Neural cell (in vitro differentiated cells): Measurements from ENCODE around the gene CDC16. TPM values are rescaled to one million over a fixed set of nuclear protein-coding genes. Genes with fewer than 3 reads are reported as not detected.

Source experiments
- H2AFZ ChIP-seq: fragments of 200-600, 300-800 bp; sonication (generic), shearing (Covaris generic); 2 replicates; pipeline ENCODE4 v1.6.0; 2014; ENCODE audit warnings: low read depth, mild to moderate bottlenecking, antibody characterized with exemption, low read length, moderate library complexity
- H3F3A ChIP-seq: fragments of 200-600 bp; shearing (Covaris generic); 2 replicates; pipeline ENCODE4 v1.6.1; 2016; ENCODE audit warnings: mild to moderate bottlenecking, moderate library complexity, mixed read lengths, antibody characterized with exemption, low read length; ENCODE audit not compliant: insufficient read depth, poor library complexity, severe bottlenecking
- H3K27ac ChIP-seq: fragments of 200-600, 300-800 bp; sonication (generic), shearing (Covaris generic); 2 replicates; pipeline ENCODE4 v1.5.1; 2014; ENCODE audit warnings: mild to moderate bottlenecking, low read length, moderate library complexity
- H3K27me3 ChIP-seq: fragments of 300-800, 200-600 bp; sonication (generic), shearing (Covaris generic); 2 replicates; pipeline ENCODE4 v1.6.0; 2014; ENCODE audit warnings: mild to moderate bottlenecking, low read depth, low read length, moderate library complexity; ENCODE audit not compliant: insufficient read depth
- H3K36me3 ChIP-seq: fragments of 300-800, 200-600 bp; sonication (generic), shearing (Covaris generic); 2 replicates; pipeline ENCODE4 v1.5.1; 2014; ENCODE audit warnings: mild to moderate bottlenecking, antibody characterized with exemption, low read length, moderate library complexity; ENCODE audit not compliant: insufficient read depth
- H3K4me2 ChIP-seq: fragments of 300-800, 200-600 bp; sonication (generic), shearing (Covaris generic); 2 replicates; pipeline ENCODE4 v1.6.0; 2014; ENCODE audit warnings: mild to moderate bottlenecking, low read length
- H3K4me3 ChIP-seq: fragments of 300-800, 200-600 bp; sonication (generic), shearing (Covaris generic); 2 replicates; pipeline ENCODE4 v1.5.1; 2014; ENCODE audit warnings: mild to moderate bottlenecking, low read length, moderate library complexity
- H3K79me2 ChIP-seq: fragments of 200-600 bp; shearing (Covaris generic); replicated peaks from 2 replicates; pipeline ENCODE4 v1.6.0; 2014; ENCODE audit warnings: mild to moderate bottlenecking, low read length, moderate library complexity; ENCODE audit not compliant: insufficient read depth
- H3K9ac ChIP-seq: fragments of 300-800, 200-600 bp; sonication (generic), shearing (Covaris generic); 2 replicates; pipeline ENCODE4 v1.6.1; 2016; ENCODE audit warnings: mild to moderate bottlenecking, low read length, mixed read lengths
- H3K9me2 ChIP-seq: fragments of 200-600 bp; shearing (Covaris generic); 2 replicates; pipeline ENCODE4 v1.6.1; 2016; ENCODE audit warnings: mild to moderate bottlenecking, low read length, mixed read lengths; ENCODE audit not compliant: insufficient read depth
- H3K9me3 ChIP-seq: fragments of 200-600, 300-800 bp; sonication (generic), shearing (Covaris generic); 2 replicates; pipeline ENCODE4 v1.6.1; 2016; ENCODE audit warnings: mild to moderate bottlenecking, mixed run types, low read length, moderate library complexity, mixed read lengths
- H4K20me1 ChIP-seq: fragments of 200-600 bp; shearing (Covaris generic); 2 replicates; pipeline ENCODE4 v1.6.1; 2016; ENCODE audit warnings: mild to moderate bottlenecking, mixed run types; ENCODE audit not compliant: insufficient read depth
- CTCF ChIP-seq: fragments of 450-650 bp; IDR thresholded peaks from 2 replicates; pipeline ENCODE4 v1.5.1; 2014; ENCODE audit warnings: antibody characterized with exemption, mild to moderate bottlenecking, moderate library complexity; ENCODE audit not compliant: poor library complexity, severe bottlenecking
- EP300 ChIP-seq: fragments of 450-650 bp; conservative IDR thresholded peaks from 2 replicates; pipeline ENCODE4 v1.6.1; 2014; ENCODE audit warnings: antibody characterized with exemption, mild to moderate bottlenecking, moderate library complexity; ENCODE audit not compliant: poor library complexity, severe bottlenecking
- EZH2 ChIP-seq: fragments of 200-600, 300-800 bp; shearing (Covaris generic), sonication (generic); IDR thresholded peaks from 2 replicates; pipeline ENCODE4 v1.6.1; 2014; ENCODE audit warnings: antibody characterized with exemption, low read length, borderline replicate concordance, mild to moderate bottlenecking; ENCODE audit not compliant: insufficient read depth, poor library complexity, severe bottlenecking
- MXI1 ChIP-seq: fragments of 450-650 bp; conservative IDR thresholded peaks from 2 replicates; pipeline ENCODE4 v1.6.1; 2014; ENCODE audit warnings: antibody characterized with exemption, mild to moderate bottlenecking; ENCODE audit not compliant: poor library complexity, severe bottlenecking
- POLR2AphosphoS5 ChIP-seq: IDR thresholded peaks from 2 replicates; pipeline ENCODE4 v1.6.1; 2012
- RAD21 ChIP-seq: fragments of 450-650 bp; conservative IDR thresholded peaks from 2 replicates; pipeline ENCODE4 v1.6.1; 2014; ENCODE audit warnings: antibody characterized with exemption, mild to moderate bottlenecking, moderate library complexity
- REST ChIP-seq: IDR thresholded peaks from 2 replicates; pipeline ENCODE4 v1.6.1; 2012; ENCODE audit warnings: borderline replicate concordance
- SMC3 ChIP-seq: fragments of 450-650 bp; conservative IDR thresholded peaks from 2 replicates; pipeline ENCODE4 v1.6.1; 2014; ENCODE audit warnings: antibody characterized with exemption, mild to moderate bottlenecking, moderate library complexity; ENCODE audit not compliant: poor library complexity
- TAF1 ChIP-seq: IDR thresholded peaks from 2 replicates; pipeline ENCODE4 v1.6.1; 2012; ENCODE audit warnings: low read depth
- polyA plus RNA-seq: library from polyadenylated mRNA; depleted of rRNA; stranded (reverse); fragments of >200 nt; gene quantifications from 2 replicates; pipeline ENCODE4 v1.2.3, GENCODE V29; 2014

CDC16 gene
- polyA plus RNA-seq, 1 donor from 2014 or later, result 78.4 TPM

GRCh38 chr13:114230117-114230516 lies 4.6 kb upstream of the CDC16 start (continued):
- TF ChIP-seq REST (no peak), EP300 (no peak)

- H3K27ac ChIP-seq, result no peak overlapping the region
- no peak overlapping the region for H2AFZ ChIP-seq
- no peaks in the 10 kb centered on the region for H3K36me3 ChIP-seq
- no peak overlapping the region for H3K4me2 ChIP-seq
- H3K9me2 ChIP-seq, result no peaks in the 10 kb centered on the region
- no peaks in the 10 kb centered on the region for H3K27me3 ChIP-seq
- H3K9ac ChIP-seq, result no peak overlapping the region
- H3F3A ChIP-seq, result no peaks in the 10 kb centered on the region
- peaks cover 6% of the 10 kb centered on the region for H3K79me2 ChIP-seq
- H4K20me1 ChIP-seq, result no peaks in the 10 kb centered on the region
- TF ChIP-seq REST (no peak), MXI1 (no peak), RAD21 (no peak)
- no peak overlapping the region for H3K4me3 ChIP-seq
- no peaks in the 10 kb centered on the region for H3K9me3 ChIP-seq
These were observed 4.1 kb upstream of the CDC16 start for GRCh38 chr13:114230575-114230974.

GRCh38 chr13:114231886-114232285 lies 2.8 kb upstream of the CDC16 start:
- Histone ChIP-seq H3K27ac (no peak overlapping the region), H4K20me1 (no peaks in the 10 kb centered on the region), H3F3A (no peaks in the 10 kb centered on the region), H3K9ac (no peak overlapping the region), H3K9me3 (no peaks in the 10 kb centered on the region), H3K27me3 (no peaks in the 10 kb centered on the region), H3K36me3 (no peaks in the 10 kb centered on the region), H3K9me2 (no peaks in the 10 kb centered on the region), H2AFZ (no peak overlapping the region), H3K79me2 (peaks cover 15% of the 10 kb centered on the region), H3K4me3 (no peak overlapping the region), H3K4me2 (no peak overlapping the region)
- TF ChIP-seq TAF1, result no peak
- no peak for TF ChIP-seq MXI1
- TF ChIP-seq POLR2AphosphoS5, result no peak
- TF ChIP-seq SMC3, result no peak
- no peak for TF ChIP-seq REST
- TF ChIP-seq EP300, result no peak
- TF ChIP-seq EZH2, result no peak
- no peak for TF ChIP-seq RAD21
- no peak for TF ChIP-seq CTCF
